PC-3 (cell line): Measurements from ENCODE around the gene SEC14L1.

Source experiments
- EZH2 ChIP-seq: fragments of 300-600 bp; sonication (generic); IDR thresholded peaks from one replicate; pipeline ENCODE4 v1.6.1; 2017; ENCODE audit warnings: antibody characterized with exemption, mild to moderate bottlenecking, low read length; ENCODE audit not compliant: unreplicated experiment
- TF ChIP-seq, protein P1 (sequence below): fragments of 300-600 bp; sonication (generic); conservative IDR thresholded peaks from 2 replicates; pipeline ENCODE4 v1.5.1; 2017; ENCODE audit warnings: antibody characterized with exemption, low read depth, mild to moderate bottlenecking, low read length

DNA sequence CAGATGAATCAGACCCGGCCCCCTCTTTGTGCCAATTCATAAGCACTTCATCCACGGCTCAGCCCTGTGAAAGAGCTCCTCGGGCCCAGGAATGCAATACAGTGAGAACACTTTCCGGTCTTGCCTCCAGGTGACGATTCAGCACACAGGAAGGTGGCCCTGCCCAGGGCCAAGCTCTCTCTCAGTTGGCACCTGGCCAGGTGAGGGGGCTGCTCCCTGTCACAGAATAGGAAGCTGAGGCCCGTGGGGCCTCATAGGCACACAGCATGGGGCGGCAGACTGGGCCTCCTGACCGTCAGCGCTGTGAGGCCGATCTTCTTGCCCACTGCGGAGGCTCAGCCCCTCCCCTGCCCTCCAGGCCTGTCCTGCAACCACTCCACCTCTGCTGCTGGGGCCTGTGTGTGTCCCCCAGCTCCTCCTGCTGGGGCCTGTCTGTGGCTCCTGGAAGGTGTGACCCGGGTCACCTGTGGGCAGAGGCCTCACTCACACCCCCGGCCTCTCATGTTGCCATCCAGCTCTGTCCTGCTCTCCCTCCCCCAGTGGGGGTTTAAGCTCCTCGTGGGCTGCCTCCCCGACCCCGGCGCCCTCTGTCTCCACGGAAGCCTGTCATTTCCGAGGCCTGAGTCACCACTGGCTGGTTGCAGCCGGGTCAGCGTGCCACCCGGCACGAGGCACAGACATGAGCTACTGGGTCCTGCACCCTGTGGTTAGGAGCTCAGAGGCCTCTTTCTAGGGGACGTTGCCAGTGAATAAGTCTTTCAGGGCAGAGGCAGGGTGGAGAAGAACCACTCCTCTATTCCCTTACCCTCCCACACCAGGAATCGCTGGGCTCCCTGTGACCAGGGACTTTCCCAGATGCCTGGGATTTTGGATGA, 114.4 kb downstream of the SEC14L1 start:
- no peak for TF ChIP-seq EZH2
- TF ChIP-seq, protein P1, sequence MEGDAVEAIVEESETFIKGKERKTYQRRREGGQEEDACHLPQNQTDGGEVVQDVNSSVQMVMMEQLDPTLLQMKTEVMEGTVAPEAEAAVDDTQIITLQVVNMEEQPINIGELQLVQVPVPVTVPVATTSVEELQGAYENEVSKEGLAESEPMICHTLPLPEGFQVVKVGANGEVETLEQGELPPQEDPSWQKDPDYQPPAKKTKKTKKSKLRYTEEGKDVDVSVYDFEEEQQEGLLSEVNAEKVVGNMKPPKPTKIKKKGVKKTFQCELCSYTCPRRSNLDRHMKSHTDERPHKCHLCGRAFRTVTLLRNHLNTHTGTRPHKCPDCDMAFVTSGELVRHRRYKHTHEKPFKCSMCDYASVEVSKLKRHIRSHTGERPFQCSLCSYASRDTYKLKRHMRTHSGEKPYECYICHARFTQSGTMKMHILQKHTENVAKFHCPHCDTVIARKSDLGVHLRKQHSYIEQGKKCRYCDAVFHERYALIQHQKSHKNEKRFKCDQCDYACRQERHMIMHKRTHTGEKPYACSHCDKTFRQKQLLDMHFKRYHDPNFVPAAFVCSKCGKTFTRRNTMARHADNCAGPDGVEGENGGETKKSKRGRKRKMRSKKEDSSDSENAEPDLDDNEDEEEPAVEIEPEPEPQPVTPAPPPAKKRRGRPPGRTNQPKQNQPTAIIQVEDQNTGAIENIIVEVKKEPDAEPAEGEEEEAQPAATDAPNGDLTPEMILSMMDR: no peak
